ENCODE results near the gene TPRN. TPM values are rescaled to one million over a fixed set of nuclear protein-coding genes. Genes with fewer than 3 reads are reported as not detected.
A peak's percentile ranks its signal among the peaks of the same experiment; 100 is the strongest.

TPRN gene
- total RNA-seq, 3 donors from 2014 or later = 73.8 to 170 (median 122) TPM

GRCh38 chr9:137190315-137190856 is 10.2 kb downstream of the TPRN start:
- intact Hi-C loops (cut with DNase I, micrococcal nuclease) = no loop called here
- Histone ChIP-seq H3K4me1 (ENCODE audit: low read depth) (peaks cover 58% of the 10 kb centered on the region), H3K9me3 (no peaks in the 10 kb centered on the region), H3K4me3 (no peak overlapping the region), H3K36me3 (ENCODE audit: low read depth) (no peaks in the 10 kb centered on the region)
- no peak for TF ChIP-seq CTCF (IDR thresholded peaks at IDR 0.05)
- DNase-seq = no peak
- no peak for ATAC-seq

GRCh38 chr9:137189297-137190295 is 10.9 kb downstream of the TPRN start:
- Histone ChIP-seq H3K4me1 (ENCODE audit: low read depth) (peaks cover 50% of the 10 kb centered on the region), H3K36me3 (ENCODE audit: low read depth) (no peaks in the 10 kb centered on the region), H3K4me3 (peak overlapping the region; percentile 85), H3K9me3 (no peaks in the 10 kb centered on the region)
- ATAC-seq (peak; percentile 2), DNase-seq (peak in 1 of 3 donors; percentile 43)
- peak; percentile 16 for TF ChIP-seq CTCF (IDR thresholded peaks at IDR 0.05)
- intact Hi-C loops (cut with DNase I, micrococcal nuclease) = no loop called here

- intact Hi-C loops (cut with DNase I, micrococcal nuclease) = no loop called here
Observed at GRCh38 chr9:137188490-137189296, 11.8 kb downstream of the TPRN start, which contains the start of the genes ANAPC2 and SSNA1. ANAPC2 (minus strand) TSS chr9:137188560; CDS start chr9:137188532, 28 bp downstream. SSNA1 (plus strand) TSS chr9:137188676; CDS start chr9:137188727, 51 bp downstream.

DNA sequence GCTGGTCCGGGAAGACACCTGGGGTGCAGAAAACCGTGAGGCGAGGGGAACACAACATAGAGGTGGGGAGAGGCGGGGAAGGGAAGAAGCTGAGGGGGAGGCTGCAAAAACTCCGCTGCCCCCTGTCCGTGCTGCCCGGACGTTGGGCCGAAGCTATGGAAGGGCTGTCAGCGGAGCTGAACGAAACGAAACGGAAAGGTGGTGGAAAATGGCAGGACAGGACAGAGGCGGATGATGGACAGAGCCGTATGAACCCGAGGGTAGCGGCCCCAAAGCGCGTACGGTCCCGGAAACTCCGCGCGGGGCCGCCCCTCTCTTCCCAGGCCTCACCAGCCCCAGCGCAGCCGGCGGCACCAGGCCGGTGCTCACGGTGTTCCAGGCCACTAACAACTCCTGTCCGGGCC is 12.5 kb downstream of the TPRN start:
- intact Hi-C loops (cut with DNase I, micrococcal nuclease) = no loop called here
- H3K9me3 ChIP-seq = no peaks in the 10 kb centered on the region
- H3K4me1 ChIP-seq (ENCODE audit: low read depth) = peaks cover 43% of the 10 kb centered on the region
- peak; percentile 1 for ATAC-seq
- TF ChIP-seq CTCF (IDR thresholded peaks at IDR 0.05) = no peak
- H3K4me3 ChIP-seq = peak overlapping the region; percentile 85
- no peak for DNase-seq
- H3K36me3 ChIP-seq (ENCODE audit: low read depth) = no peaks in the 10 kb centered on the region

More at GRCh38 chr9:137188490-137189296, 11.8 kb downstream of the TPRN start, which contains the start of the genes ANAPC2 and SSNA1:
- no peak for TF ChIP-seq CTCF (IDR thresholded peaks at IDR 0.05)
- Histone ChIP-seq H3K4me3 (peak within 1 kb of the TSS; percentile 85), H3K36me3 (ENCODE audit: low read depth) (no peaks in the 10 kb centered on the region), H3K4me1 (ENCODE audit: low read depth) (peaks cover 43% of the 10 kb centered on the region), H3K9me3 (no peaks in the 10 kb centered on the region)
- peak; percentile 94 to 98 (median 95) for DNase-seq
- peak; percentile 90 for ATAC-seq

DNA sequence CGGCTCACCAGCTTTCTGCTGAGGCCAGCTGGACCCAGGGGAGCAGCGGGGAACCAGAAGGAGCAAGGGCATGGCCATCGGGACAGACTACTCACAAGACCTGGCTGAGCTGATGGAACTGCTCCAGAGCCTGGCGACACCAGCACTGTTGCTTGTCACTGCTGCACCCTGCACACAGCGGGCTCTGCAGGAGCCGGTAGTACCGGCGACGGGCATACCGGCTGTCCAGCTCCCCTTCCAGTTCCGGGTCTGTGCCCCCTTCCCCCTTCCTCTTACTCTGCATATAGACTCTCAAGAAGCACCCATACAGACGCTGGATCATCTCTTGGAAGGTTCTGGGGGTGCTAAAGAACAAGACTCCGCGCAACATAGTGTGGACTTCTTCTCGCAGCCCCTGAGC is 13.2 kb downstream of the TPRN start:
- no peaks in the 10 kb centered on the region for H3K36me3 ChIP-seq (ENCODE audit: low read depth)
- H3K4me3 ChIP-seq = no peak overlapping the region
- intact Hi-C loops (cut with DNase I, micrococcal nuclease) = no loop called here
- DNase-seq (no peak), ATAC-seq (no peak)
- peaks cover 43% of the 10 kb centered on the region for H3K4me1 ChIP-seq (ENCODE audit: low read depth)
- no peak for TF ChIP-seq CTCF (IDR thresholded peaks at IDR 0.05)
- H3K9me3 ChIP-seq = no peaks in the 10 kb centered on the region
